RCC 7860 (cell line): ENCODE measurements around the gene NEK7.
"Not testable (repeated sequence)": the region's sequence is repeated elsewhere in the genome, so short reads cannot be mapped to it uniquely, and the experiment has no call there.

Experiments used
- DNase-seq: peaks from one replicate; pipeline ENCODE4 v3.0.0-alpha.2; 2015; ENCODE audit warnings: low spot score
- FAIRE-seq: peaks from 2 replicates; lab custom pipeline; 2012; peaks lifted over from hg19 to GRCh38; lab: Jason Lieb, UNC

NEK7 gene

GRCh38 chr1:198278943-198279342 is 122.1 kb downstream of the NEK7 start:
- no peak for FAIRE-seq

GRCh38 chr1:198280080-198280479 is 123.3 kb downstream of the NEK7 start:
- no peak for DNase-seq
- FAIRE-seq: no peak

More at GRCh38 chr1:198278943-198279342, 122.1 kb downstream of the NEK7 start:
- DNase-seq: no peak

- no peak for FAIRE-seq
- no peak for DNase-seq
Measured at GRCh38 chr1:198281911-198282310, 125.1 kb downstream of the NEK7 start.

GRCh38 chr1:198283222-198283621 is 126.4 kb downstream of the NEK7 start:
- FAIRE-seq (no peak), DNase-seq (no peak)

- DNase-seq: no peak
Measured at GRCh38 chr1:198287916-198288315, 131.1 kb downstream of the NEK7 start.

GRCh38 chr1:198290089-198290683 is 133.4 kb downstream of the NEK7 start:
- FAIRE-seq (no peak), DNase-seq (no peak)

More at GRCh38 chr1:198287916-198288315, 131.1 kb downstream of the NEK7 start:
- no peak for FAIRE-seq

- DNase-seq (no peak), FAIRE-seq (no peak)
Measured at GRCh38 chr1:198291036-198291435, 134.2 kb downstream of the NEK7 start.

- no peak for DNase-seq
- peak; percentile 27 for FAIRE-seq
Measured at GRCh38 chr1:198291924-198292323, 135.1 kb downstream of the NEK7 start.

- no peak for DNase-seq
Measured at GRCh38 chr1:198295225-198295624, 138.4 kb downstream of the NEK7 start.

GRCh38 chr1:198295971-198296370 is 139.2 kb downstream of the NEK7 start:
- DNase-seq (no peak), FAIRE-seq (no peak)

More at GRCh38 chr1:198295225-198295624, 138.4 kb downstream of the NEK7 start:
- no peak for FAIRE-seq

GRCh38 chr1:198297281-198297680 is 140.5 kb downstream of the NEK7 start:
- no peak for FAIRE-seq

GRCh38 chr1:198298640-198299039 is 141.8 kb downstream of the NEK7 start:
- DNase-seq (no peak), FAIRE-seq (no peak)

More at GRCh38 chr1:198297281-198297680, 140.5 kb downstream of the NEK7 start:
- DNase-seq: no peak

GRCh38 chr1:198300451-198300850 is 143.7 kb downstream of the NEK7 start:
- FAIRE-seq (no peak), DNase-seq (no peak)

GRCh38 chr1:198304431-198304830 is 147.6 kb downstream of the NEK7 start:
- no peak for FAIRE-seq
- no peak for DNase-seq

- not testable (repeated sequence) for FAIRE-seq, DNase-seq
Measured at GRCh38 chr1:198314817-198315216, 158.0 kb downstream of the NEK7 start.

GRCh38 chr1:198315331-198315730 is 158.5 kb downstream of the NEK7 start:
- FAIRE-seq: not testable (repeated sequence)

GRCh38 chr1:198316546-198317100 is 159.8 kb downstream of the NEK7 start:
- DNase-seq (no peak), FAIRE-seq (no peak)

More at GRCh38 chr1:198315331-198315730, 158.5 kb downstream of the NEK7 start:
- not testable (repeated sequence) for DNase-seq

- no peak for DNase-seq
- FAIRE-seq: no peak
Measured at GRCh38 chr1:198318085-198318484, 161.3 kb downstream of the NEK7 start.

- DNase-seq (no peak), FAIRE-seq (no peak)
Measured at GRCh38 chr1:198320759-198321158, 164.0 kb downstream of the NEK7 start.

GRCh38 chr1:198326232-198326631 is 169.4 kb downstream of the NEK7 start:
- DNase-seq (no peak), FAIRE-seq (no peak)

- no peak for DNase-seq
- FAIRE-seq: no peak
Measured at GRCh38 chr1:198326915-198327314, 170.1 kb downstream of the NEK7 start.

GRCh38 chr1:198328458-198329032 is 171.7 kb downstream of the NEK7 start:
- DNase-seq (no peak), FAIRE-seq (no peak)
